UCSD-AML1 (cell line): ENCODE results near the gene SRGAP2C.
"Not testable (repeated sequence)": the region's sequence is repeated elsewhere in the genome, so short reads cannot be mapped to it uniquely, and the experiment has no call there.

Experiments used
- DNase-seq: peaks from one replicate; lab custom pipeline; 2025; ENCODE audit not compliant: unreplicated experiment; lab: John Stamatoyannopoulos, UW

SRGAP2C gene

DNA sequence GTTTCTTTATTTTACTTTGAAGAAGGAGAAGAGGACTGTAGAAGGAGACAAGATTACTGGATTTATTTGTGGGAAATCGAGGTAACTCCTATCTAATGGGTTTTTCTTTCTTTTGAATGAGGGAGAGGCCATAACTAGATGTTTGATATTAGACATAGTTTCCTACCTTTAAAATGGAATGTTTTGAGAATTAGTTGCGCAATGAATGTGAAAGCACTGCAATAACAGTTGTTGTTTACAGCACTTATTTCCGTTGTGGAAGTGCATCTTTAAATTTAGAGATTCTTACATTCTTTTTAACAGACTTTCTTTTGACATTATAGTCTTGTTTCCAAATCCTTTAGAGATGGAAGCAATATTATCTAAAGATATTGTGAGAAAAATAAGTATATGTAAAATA lies 229.0 kb downstream of the SRGAP2C start:
- no peak for DNase-seq

DNA sequence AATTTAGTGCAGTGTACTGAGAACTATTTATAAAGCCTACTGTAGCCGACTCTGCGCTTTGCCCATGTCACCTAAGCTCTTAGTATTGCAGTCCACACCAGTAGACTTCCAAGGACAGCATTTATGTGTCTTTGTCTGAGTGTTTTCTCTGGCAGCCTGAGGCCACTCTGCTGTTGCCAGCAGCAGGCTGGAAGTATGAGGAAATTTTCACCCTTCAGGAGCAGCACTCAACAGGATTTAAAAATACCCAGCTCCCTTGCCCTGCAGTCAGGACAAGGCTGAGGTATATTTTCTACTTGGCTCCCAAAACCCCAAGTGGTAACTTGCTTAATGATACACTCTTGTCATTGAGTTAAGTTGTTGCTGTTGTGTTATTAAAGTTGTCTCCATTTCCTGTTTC lies 230.1 kb downstream of the SRGAP2C start:
- DNase-seq: no peak

DNA sequence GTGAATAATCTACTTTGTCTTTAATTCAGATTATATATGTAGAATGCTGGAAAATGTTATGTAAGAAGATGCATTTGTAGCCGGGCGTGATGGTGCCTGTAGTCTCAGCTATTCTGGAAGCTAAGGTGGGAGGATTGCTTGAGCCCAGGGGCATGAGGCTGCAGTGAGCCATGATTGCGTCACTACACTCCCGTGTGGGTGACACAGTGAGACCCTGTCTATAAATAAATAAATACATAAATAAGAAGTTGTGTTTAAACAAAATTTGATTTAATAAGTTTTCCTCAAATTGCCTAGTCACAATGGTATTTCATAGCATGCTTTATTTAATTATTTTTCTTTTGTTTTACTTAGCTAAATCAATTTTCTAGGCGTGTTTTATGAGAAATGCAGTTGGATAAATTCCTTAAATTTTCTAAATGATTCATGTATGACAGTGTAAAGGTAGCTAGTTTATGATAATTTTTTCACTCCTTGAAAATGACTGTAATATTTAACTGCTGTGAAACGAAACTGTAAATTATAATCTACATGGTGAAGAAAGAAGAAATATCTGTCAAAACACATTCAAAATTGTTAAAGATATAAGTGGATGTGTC lies 232.6 kb downstream of the SRGAP2C start:
- DNase-seq: no peak

DNA sequence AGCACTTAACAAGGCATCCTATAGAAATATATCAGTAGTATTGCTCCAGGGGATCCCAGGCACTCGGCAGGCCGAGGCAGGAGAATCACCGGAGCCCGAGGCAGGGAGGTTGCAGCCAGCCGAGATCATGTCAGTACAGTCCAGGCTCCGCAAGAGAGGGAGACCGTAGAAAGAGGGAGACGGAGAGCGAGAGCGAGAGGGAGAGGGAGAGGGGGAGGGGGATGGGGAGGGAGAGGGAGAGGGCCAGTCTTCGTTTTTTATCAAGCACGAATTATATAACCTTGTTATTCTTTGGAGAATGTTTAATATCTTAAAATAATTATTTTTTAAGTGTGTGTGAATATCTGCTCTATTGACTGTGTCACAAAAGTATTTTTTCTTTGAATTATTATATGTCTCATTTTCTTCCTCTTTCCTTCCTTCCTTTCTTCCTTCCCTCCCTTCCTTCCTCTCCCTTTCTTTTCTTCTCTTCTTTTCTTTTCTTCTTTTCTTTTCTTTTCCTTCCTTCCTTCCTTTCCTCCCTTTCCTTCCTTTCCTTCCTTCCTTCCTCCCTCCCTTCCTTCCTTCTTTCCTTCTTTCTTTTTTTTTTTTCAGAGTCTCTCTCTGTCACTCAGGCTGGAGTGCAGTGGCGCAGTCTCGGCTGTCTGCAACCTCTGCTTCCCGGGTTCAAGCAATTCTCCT lies 233.7 kb downstream of the SRGAP2C start:
- no peak for DNase-seq

DNA sequence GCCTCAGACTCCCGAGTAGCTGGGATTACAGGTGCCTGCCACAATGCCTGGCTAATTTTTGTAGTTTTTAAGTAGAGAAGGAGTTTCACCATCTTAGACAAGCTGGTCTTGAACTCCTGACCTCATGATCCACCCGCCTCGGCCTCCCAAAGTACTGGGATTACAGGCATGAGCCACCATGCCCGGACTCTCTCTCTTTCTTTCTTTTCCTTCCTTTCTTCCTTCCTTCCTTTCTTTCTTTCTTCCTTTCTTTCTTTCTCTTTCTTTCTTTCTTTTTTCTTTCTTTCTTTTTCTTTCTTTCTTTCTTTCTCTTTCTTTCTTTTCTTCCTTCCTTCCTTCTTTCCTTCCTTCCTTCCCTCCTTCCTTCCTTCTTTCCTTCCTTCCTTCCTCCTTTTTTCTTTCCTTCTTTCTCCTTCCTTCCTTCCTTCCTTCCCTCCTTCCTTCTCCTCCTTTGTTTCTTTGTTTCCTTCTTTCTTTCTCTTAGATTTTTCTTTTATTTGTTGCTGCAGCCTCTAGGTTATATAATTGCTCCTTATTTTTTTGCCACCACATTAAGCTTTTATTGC lies 234.4 kb downstream of the SRGAP2C start:
- DNase-seq: not testable (repeated sequence)

DNA sequence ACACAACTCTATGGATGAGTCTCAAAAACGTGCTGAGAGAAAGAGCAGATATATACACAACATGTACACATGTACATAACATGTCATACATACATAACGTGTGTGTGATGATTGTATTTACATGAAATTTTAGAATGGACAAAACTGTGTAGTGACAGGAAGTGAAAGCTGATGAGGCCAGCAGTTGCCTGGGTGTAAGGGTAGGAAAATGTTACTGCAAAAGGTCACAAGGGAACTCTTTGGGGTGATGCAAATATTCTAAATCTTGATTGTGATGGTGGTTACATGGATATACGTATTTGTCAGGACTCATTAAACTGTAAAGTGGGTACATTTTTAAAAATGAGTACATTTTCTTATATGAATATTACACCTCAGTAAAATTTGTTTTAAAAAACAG lies 236.7 kb downstream of the SRGAP2C start:
- not testable (repeated sequence) for DNase-seq

DNA sequence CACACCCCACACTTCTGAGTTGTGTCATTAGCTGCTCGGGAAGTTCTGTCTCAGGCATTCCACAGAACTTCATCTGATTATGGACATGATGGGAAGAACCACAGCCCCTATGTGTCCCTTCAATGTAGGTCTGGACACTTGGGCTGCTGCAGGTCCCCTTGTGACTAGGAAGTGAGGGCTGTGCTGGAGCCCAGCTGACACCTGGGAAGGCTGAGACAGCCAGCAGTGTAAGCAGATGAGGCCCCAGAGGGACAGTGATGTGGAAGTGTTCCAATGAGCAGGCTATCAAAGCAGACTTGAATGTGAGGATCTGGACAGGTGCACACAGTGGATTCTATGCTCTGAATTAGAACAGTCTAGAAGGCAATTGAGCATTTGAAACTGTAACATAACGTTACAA lies 239.2 kb downstream of the SRGAP2C start:
- not testable (repeated sequence) for DNase-seq

DNA sequence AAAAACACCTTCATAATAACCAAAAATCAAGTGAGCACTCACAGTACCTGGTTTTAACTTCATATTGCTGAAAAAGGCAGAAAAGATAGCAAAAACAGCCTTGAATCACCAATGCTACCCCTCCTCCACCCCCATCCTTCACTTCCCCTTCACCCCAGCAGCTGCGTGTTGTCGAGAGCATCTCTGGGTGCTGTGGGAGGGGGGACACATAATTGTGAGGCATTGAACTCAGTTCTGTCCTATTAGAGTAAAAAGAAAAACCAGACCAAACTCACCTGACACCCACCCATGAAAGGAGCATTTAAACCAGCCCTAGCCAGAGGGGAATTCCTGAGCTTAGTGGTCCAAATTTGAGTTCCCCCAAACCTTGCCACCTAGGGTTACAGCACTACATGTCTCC lies 248.7 kb downstream of the SRGAP2C start:
- DNase-seq: not testable (repeated sequence)

DNA sequence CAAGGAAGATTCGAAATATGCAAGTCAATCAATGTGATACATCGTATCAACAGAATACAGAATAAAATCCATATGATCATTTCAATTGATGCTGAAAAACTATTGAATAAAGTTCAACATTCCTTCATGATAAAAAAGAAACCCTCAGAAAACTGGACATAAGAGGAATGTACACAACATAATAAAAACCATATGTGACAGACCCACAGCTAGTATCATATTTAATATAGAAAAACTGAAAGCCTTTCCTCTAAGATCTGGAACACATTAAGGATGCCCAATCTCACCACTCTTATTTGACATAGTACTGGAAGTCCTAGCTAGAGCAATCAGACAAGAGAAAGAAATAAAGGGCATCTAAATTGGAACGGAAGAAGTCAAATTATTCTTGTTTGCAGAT lies 254.1 kb downstream of the SRGAP2C start:
- not testable (repeated sequence) for DNase-seq

DNA sequence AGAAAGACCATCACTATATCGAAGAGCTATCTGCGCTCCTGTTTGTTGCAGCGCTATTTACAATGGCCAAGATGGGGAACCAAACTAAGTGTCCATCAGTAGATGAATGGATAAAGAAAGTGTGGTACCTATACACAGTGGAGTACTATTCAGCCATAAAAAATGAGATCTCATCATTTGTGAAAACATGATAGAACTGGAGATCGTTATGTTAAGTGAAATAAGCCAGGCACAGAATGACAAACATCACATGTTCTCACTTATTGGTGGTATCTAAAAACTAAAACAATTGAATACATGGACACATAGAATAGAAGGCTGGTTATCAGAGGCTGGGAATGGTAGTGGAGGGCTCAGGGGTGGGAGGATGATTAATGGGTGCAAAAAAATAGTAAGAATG lies 256.2 kb downstream of the SRGAP2C start:
- DNase-seq: no peak
